Measurements from ENCODE around the gene SPARC.
A peak's percentile ranks its signal among the peaks of the same experiment; 100 is the strongest.

Gene SPARC

GRCh38 chr5:151662805-151663204, 23.9 kb downstream of the SPARC start:
- no peaks in the 10 kb centered on the region for H3K79me2 ChIP-seq (ENCODE audit: low read length)
- H2AFZ ChIP-seq (ENCODE audit: low read depth, low read length): 0 out of 2 replicates have a peak overlapping the region, but pooled peaks have one; percentile 37
- peak overlapping the region; percentile 62 for H3K9ac ChIP-seq (ENCODE audit: low read length)
- peak overlapping the region; percentile 93 for H3K4me2 ChIP-seq (ENCODE audit: low read length)
- peaks cover 4% of the 10 kb centered on the region; the same call in 1 of the 2 replicates for H3K27me3 ChIP-seq (ENCODE audit: low read depth, low read length)
- peaks cover 42% of the 10 kb centered on the region for H3K4me1 ChIP-seq (ENCODE audit: low read length)
- TF ChIP-seq CTCF (IDR thresholded peaks at IDR 0.05; ENCODE audit: low read depth, low read length) (no peak), EZH2phosphoT487 (IDR thresholded peaks at IDR 0.05; ENCODE audit: low read depth) (no peak)
- peak overlapping the region; percentile 86 for H3K27ac ChIP-seq (ENCODE audit: low read length)
- H4K20me1 ChIP-seq (ENCODE audit: insufficient read depth, low read length): no peaks in the 10 kb centered on the region
- no peaks in the 10 kb centered on the region for H3K9me3 ChIP-seq (ENCODE audit: insufficient read depth, low read length)
- H3K4me3 ChIP-seq (ENCODE audit: low read length): peak overlapping the region; percentile 69
- no peaks in the 10 kb centered on the region for H3K36me3 ChIP-seq (replicated peaks; ENCODE audit: low read depth, low read length)

GRCh38 chr5:151661968-151662732, 24.6 kb downstream of the SPARC start:
- Histone ChIP-seq H3K4me2 (ENCODE audit: low read length) (peak overlapping the region; percentile 93), H2AFZ (ENCODE audit: low read depth, low read length) (no peak overlapping the region), H3K9ac (ENCODE audit: low read length) (peak overlapping the region; percentile 62), H3K27me3 (ENCODE audit: low read depth, low read length) (peaks cover 4% of the 10 kb centered on the region; the same call in 1 of the 2 replicates), H3K9me3 (ENCODE audit: insufficient read depth, low read length) (no peaks in the 10 kb centered on the region), H3K27ac (ENCODE audit: low read length) (peak overlapping the region; percentile 86), H3K4me3 (ENCODE audit: low read length) (peak overlapping the region; percentile 69), H4K20me1 (ENCODE audit: insufficient read depth, low read length) (no peaks in the 10 kb centered on the region), H3K79me2 (ENCODE audit: low read length) (no peaks in the 10 kb centered on the region), H3K4me1 (ENCODE audit: low read length) (peaks cover 42% of the 10 kb centered on the region), H3K36me3 (replicated peaks; ENCODE audit: low read depth, low read length) (no peaks in the 10 kb centered on the region)
- no peak for TF ChIP-seq CTCF (IDR thresholded peaks at IDR 0.05; ENCODE audit: low read depth, low read length)
- TF ChIP-seq EZH2phosphoT487 (IDR thresholded peaks at IDR 0.05; ENCODE audit: low read depth): no peak

GRCh38 chr5:151660616-151661495, 25.9 kb downstream of the SPARC start:
- H3K4me2 ChIP-seq (ENCODE audit: low read length): no peak overlapping the region
- no peaks in the 10 kb centered on the region for H3K79me2 ChIP-seq (ENCODE audit: low read length)
- peaks cover 4% of the 10 kb centered on the region; the same call in 1 of the 2 replicates for H3K27me3 ChIP-seq (ENCODE audit: low read depth, low read length)
- no peak overlapping the region for H2AFZ ChIP-seq (ENCODE audit: low read depth, low read length)
- TF ChIP-seq EZH2phosphoT487 (IDR thresholded peaks at IDR 0.05; ENCODE audit: low read depth) (no peak), CTCF (IDR thresholded peaks at IDR 0.05; ENCODE audit: low read depth, low read length) (no peak)
- no peak overlapping the region for H3K27ac ChIP-seq (ENCODE audit: low read length)
- H3K4me1 ChIP-seq (ENCODE audit: low read length): peaks cover 42% of the 10 kb centered on the region
- no peak overlapping the region for H3K4me3 ChIP-seq (ENCODE audit: low read length)
- H3K9ac ChIP-seq (ENCODE audit: low read length): no peak overlapping the region
- H3K36me3 ChIP-seq (replicated peaks; ENCODE audit: low read depth, low read length): no peaks in the 10 kb centered on the region
- no peaks in the 10 kb centered on the region for H3K9me3 ChIP-seq (ENCODE audit: insufficient read depth, low read length)
- H4K20me1 ChIP-seq (ENCODE audit: insufficient read depth, low read length): no peaks in the 10 kb centered on the region

Data from OCI-LY3 (cell line).